ENCODE measurements around the gene SLC13A2. TPM values are rescaled to one million over a fixed set of nuclear protein-coding genes. Genes with fewer than 3 reads are reported as not detected.

Gene SLC13A2
- total and polyA plus RNA-seq, 2 donors (not counting 3 experiments of a cell fraction or from before 2014, with no cell fraction given) = not detected

GRCh38 chr17:28471531-28472342, 1.7 kb upstream of the SLC13A2 start:
- CTCF ChIA-PET = no interaction called here
- POLR2A ChIA-PET = no interaction called here
- H3K4me1 ChIP-seq (ENCODE audit: control insufficient read depth, extremely low read depth, insufficient read depth, low read length) = no peaks in the 10 kb centered on the region
- TF ChIP-seq MYC (IDR thresholded peaks at IDR 0.05; ENCODE audit: low read depth, low read length) (no peak), POLR2A (IDR thresholded peaks at IDR 0.05; ENCODE audit: low read depth, low read length) (no peak), GATA2 (IDR thresholded peaks at IDR 0.05; ENCODE audit: insufficient read depth, insufficient read length, low read depth, low read length) (no peak), FOS (IDR thresholded peaks at IDR 0.05; ENCODE audit: borderline replicate concordance, insufficient read depth, low read length) (no peak), JUN (IDR thresholded peaks at IDR 0.05; ENCODE audit: borderline replicate concordance, insufficient read depth, insufficient read length, low read depth) (no peak), CTCF (IDR thresholded peaks at IDR 0.05; ENCODE audit: extremely low read depth in 1 of 2, insufficient read depth in 1 of 2, low read depth in 1 of 2, low read length in 2 of 2) (no peak), EZH2 (IDR thresholded peaks at IDR 0.05; ENCODE audit: borderline replicate concordance, low read depth, low read length, severe bottlenecking) (no peak), POLR2AphosphoS5 (IDR thresholded peaks at IDR 0.05; ENCODE audit: insufficient read depth, low read depth, low read length) (no peak), MAX (IDR thresholded peaks at IDR 0.05; ENCODE audit: insufficient read depth, insufficient read length) (no peak)
- H4K20me1 ChIP-seq (replicated peaks; ENCODE audit: control insufficient read depth, extremely low read depth, insufficient read depth, low read length) = no peaks in the 10 kb centered on the region
- H3K9me1 ChIP-seq (replicated peaks; ENCODE audit: control insufficient read depth, extremely low read depth, insufficient read depth, low read length) = no peaks in the 10 kb centered on the region
- H3K36me3 ChIP-seq (ENCODE audit: control insufficient read depth in 2 of 2, extremely low read depth in 1 of 2, insufficient read depth in 2 of 2, low read length in 2 of 2) = no peaks in the 10 kb centered on the region
- H3K9ac ChIP-seq (replicated peaks; ENCODE audit: extremely low read depth, insufficient read depth, low read length) = no peak overlapping the region
- no peak overlapping the region for H2AFZ ChIP-seq (ENCODE audit: low read depth, low read length)
- no peak for DNase-seq (ENCODE audit: low read depth, low spot score)
- H3K9me3 ChIP-seq (replicated peaks; ENCODE audit: control insufficient read depth, insufficient read depth, low read length) = no peaks in the 10 kb centered on the region
- FAIRE-seq = no peak
- no peak overlapping the region for H3K27ac ChIP-seq (ENCODE audit: insufficient read depth, low read depth, low read length)
- intact Hi-C loops (cut with micrococcal nuclease) (no loop called here), dilution Hi-C loops (cut with MboI; ENCODE audit: extremely low pct_ligation_motif_present, low sequenced_read_pairs) (no loop called here)
- H3K27me3 ChIP-seq (ENCODE audit: control insufficient read depth in 2 of 2, insufficient read depth in 2 of 2, low read length in 2 of 2) = peaks cover 3 to 4% of the 10 kb centered on the region in 2 experiments
- no TSS peak for BruUV-seq (replicated peaks)
- H3K4me2 ChIP-seq (ENCODE audit: insufficient read depth, low read length) = no peak overlapping the region
- no peak overlapping the region for H3K4me3 ChIP-seq (replicated peaks in 1 of 3; ENCODE audit: insufficient read depth in 1 of 3, low read depth in 1 of 3, low read length in 3 of 3)
- no peaks in the 10 kb centered on the region for H3K79me2 ChIP-seq (ENCODE audit: control insufficient read depth, insufficient read depth, low read length)
